Activated naive CD8-positive, alpha-beta T cell treated with anti-CD3 and anti-CD28 coated beads, Interleukin-2, amount 50 U/mL, for 16 hours (primary cell): Measurements from ENCODE around the gene GDNF.
"Not testable (repeated sequence)": the region's sequence is repeated elsewhere in the genome, so short reads cannot be mapped to it uniquely, and the experiment has no call there.

Experiments
- DNase-seq: peaks from one replicate; pipeline ENCODE4 v3.0.0-alpha.2; 2020; ENCODE audit warnings: low read depth, low spot score

The GDNF gene

DNA sequence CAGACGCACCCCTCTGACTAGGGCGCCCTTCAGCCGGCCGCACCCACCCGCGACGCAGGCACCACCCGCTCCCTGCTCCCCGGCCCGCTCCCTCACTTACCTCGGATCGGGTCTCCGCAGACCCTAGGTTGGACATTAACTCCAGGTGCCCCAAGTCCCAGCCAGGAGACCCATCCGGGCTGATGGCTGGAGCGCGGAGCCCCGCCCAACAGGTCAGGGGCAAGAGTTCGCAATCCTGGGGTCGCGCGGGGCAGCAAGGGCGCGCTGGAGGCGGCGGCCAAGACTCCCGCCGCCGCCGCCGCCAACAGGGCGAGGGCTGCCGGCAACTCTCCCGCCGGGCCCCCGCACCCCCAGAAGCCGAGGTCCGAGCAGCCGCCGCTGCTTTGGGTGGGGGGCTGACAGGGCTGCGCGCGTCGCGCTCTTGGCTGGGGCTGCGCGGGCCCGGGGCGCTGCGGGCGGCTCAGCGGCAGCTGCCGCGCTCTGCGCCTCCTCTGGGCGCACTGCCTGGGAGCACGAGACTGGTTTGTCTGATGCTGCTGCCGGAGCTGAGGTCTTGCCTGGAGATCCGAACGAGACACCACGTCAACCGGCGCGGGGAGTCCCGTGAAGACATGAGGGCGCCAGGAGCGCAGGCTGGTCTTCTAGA is at the start of gene GDNF:
Gene GDNF, minus strand, starts transcription at position 635 of the 646 bp plus-strand sequence. CDS start 5,245 bp downstream, outside the sequence.
- no peak for DNase-seq

GRCh38 chr5:37888476-37888875 is 48.6 kb upstream of the GDNF start:
- no peak for DNase-seq

- no peak for DNase-seq
Measured at GRCh38 chr5:37886242-37886905, 46.5 kb upstream of the GDNF start.

DNA sequence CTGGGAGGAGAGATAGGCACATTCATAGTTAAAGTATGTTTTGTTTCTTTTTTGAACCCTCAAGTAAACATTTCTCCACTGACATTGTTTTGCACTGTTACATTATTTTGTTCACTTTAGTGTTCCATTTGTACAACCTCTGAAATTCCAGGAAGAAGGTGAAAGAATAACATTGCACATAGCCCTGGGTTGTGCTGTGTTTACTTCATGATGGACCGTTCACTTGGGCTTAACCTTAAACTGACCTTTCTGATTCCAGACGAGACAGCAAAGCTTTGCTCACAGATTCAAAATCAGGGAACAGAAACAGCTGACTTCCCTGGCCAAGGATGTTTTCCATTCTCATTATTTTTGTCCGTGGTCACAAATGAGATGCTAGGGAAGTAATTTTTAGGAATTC is 42.8 kb upstream of the GDNF start:
- no peak for DNase-seq

- DNase-seq, result no peak
Measured at GRCh38 chr5:37881359-37881758, 41.5 kb upstream of the GDNF start.

DNA sequence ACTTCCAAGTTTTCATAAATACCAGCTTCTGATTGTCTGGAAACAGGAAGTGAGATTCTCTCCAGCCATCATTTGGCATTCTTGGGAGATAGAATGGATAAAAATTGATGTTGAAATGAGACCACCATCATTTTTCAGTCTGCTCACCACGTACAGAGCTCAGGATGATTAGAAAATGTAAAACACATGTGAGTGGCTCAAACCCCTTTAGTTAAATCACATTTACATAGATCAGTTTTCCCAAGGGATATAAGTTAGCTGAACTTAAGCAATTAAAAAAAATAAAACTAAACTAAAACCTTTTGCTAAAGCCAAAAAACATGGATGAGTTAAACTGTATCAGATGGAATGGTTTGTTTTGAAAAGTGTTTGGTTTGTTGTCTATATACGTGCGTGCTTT is 37.1 kb upstream of the GDNF start:
- DNase-seq, result no peak

DNA sequence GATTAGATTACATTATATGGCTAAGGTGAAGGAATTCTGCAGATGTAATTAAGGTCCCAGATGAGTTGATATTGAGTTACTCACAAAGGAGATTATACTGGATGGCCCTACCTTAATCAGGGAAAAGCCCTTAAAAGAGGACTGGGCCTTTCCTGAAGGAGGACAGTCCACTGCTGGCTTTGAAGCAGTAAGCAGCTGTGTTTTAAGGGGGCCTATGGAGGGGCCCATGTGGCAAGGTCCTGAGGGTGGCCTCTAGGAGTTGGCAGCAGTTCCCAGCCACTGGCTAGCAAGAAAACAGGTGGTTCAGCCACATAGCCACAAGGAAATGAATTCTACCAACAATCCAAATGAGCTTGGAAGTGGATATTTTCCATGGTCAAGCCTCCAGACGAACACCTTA is 36.4 kb upstream of the GDNF start:
- DNase-seq, result no peak

GRCh38 chr5:37875051-37875787 is 35.4 kb upstream of the GDNF start:
- DNase-seq, result no peak

DNA sequence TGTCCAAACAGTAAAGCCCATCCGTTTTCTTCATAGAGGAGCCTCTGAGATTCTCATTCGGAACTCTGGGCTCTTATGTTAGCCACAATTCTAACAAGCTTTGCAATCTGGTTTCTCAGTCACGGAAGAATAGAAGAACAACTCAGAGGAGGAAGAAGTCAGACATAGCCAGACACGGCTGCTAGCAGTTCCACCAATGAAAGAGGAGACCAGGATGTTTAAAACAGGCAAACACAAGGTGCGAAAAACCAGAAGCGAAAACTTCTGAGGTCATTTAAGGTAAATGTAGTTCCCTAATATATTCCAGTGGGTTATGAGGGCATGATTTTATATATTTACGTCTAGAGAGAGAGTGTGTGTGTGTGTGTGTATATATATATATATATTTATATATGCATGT is 34.1 kb upstream of the GDNF start:
- DNase-seq, result no peak

GRCh38 chr5:37871023-37871815 is 31.4 kb upstream of the GDNF start:
- DNase-seq, result no peak

DNA sequence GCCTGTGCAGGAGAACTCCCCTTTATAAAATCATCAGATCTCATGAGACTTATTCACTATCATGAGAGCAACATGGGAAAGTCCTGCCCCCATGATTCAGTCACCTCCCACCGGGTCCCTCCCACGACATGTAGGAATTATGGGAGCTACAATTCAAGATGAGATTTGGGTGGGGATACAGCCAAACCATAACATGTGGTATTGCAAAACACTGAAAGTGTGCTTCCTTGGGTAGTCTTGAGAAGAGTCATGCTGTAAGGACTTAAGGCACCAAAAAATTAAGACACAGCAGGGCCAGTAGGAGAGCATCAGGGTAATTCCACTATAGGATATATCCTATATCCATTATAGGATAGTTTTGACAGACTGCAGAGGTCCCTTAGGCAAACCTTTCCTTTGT is 29.4 kb upstream of the GDNF start:
- no peak for DNase-seq

- DNase-seq, result no peak
Measured at GRCh38 chr5:37867654-37868053, 27.8 kb upstream of the GDNF start.

DNA sequence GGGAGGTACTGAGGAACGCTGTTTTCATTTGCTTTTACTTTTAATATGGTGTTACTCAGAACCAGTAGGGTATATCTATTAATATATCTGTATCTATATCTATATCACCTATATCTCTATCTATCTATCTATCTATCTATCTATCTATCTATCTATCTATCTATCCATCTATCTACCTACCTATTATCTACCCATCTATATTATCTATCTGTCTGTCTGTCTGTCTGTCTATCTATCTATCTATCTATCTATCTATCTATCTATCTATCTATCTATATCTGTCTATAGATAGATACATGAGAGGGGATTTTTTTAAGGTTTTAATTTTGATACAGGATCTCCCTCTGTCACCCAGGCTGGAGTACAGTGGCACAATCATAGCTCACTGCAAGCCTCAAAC is 23.1 kb upstream of the GDNF start:
- not testable (repeated sequence) for DNase-seq

- no peak for DNase-seq
Measured at GRCh38 chr5:37860206-37860605, 20.4 kb upstream of the GDNF start.

- no peak for DNase-seq
Measured at GRCh38 chr5:37859805-37860204, 20.0 kb upstream of the GDNF start.

DNA sequence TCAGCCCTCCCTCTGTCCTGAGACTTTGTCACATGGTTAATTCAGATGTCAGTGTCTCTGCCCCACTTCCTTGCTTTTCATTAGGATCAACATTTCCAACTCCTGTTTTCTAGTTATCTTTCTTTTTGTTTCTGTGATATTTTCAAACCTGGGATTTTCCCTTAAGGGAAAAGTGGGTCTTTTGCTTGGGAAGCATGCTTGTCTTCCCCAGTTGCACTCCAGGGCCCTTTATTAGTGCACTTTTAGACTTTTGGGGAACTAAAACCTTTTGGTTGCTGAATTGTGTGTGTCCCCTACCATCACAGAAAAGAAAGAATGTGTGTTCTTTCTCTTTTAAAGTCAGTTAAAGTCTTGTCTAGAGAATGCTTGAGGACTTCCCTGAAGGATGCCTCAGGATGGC is 18.4 kb upstream of the GDNF start:
- no peak for DNase-seq

GRCh38 chr5:37857696-37858095 is 17.9 kb upstream of the GDNF start:
- DNase-seq, result no peak

GRCh38 chr5:37855438-37855837 is 15.6 kb upstream of the GDNF start:
- DNase-seq, result no peak

DNA sequence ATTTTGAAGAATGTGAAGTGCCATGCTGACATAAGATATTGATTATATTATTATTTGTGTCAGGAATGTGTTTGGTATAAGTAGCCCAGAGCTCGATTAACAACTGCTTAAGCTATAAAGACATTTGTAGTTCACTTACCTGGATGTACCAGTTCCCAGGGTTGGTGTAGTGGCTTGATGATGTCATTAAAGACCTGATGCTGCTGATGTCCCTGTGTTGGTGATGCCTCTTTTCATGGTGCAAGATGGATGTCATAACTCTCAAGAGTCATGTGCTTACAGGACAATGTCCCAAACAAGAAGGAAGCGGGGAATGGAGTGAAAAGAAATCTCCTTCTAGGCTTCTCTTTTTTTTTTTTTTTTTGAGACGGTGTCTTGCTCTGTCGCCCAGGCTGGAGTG is 11.5 kb upstream of the GDNF start:
- no peak for DNase-seq

DNA sequence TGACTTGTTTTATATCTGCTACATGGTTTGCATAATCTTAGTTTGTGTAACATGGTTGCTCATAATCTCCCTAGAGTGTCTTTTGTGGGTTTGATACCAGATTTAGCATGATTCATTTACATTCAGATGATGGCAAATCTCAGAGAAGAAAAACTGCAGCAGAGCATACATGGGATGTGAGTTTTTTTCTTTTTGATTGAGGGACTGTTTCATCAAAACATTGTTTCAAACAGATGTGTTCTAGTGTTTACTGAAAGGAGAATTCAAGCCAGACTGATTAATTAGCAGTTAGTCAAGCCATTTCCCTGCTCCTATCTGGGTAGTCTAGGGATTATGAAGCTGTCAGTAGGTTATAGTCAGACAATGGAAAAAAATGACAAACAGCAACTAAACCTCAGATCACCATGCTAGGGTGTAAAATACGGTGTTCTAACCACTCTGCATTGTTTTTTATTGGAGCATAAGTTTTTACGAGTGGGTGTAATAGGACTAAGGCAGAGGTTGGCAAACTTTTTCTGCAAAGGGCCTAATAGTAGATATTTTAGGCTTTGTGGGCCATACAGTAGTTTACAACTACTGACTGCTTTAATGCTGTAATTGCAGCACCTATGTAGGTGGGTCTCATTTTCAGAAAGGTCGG is 10.5 kb upstream of the GDNF start:
- DNase-seq, result no peak

GRCh38 chr5:37849641-37850040 is 9.8 kb upstream of the GDNF start:
- no peak for DNase-seq

- DNase-seq, result no peak
Measured at GRCh38 chr5:37847978-37848425, 8.2 kb upstream of the GDNF start.
